GM10266 (cell line): ENCODE results near the gene CACNA2D4.

ENCODE experiments used
- DNase-seq: peaks from one replicate; pipeline ENCODE4 v3.0.0; 2012; ENCODE audit errors: extremely low spot score
- TF ChIP-seq, protein P1 (sequence below): IDR thresholded peaks from 2 replicates; pipeline ENCODE4 v1.5.1; 2012; ENCODE audit warnings: mild to moderate bottlenecking, low read depth; ENCODE audit not compliant: control insufficient read depth, insufficient read depth; ENCODE audit errors: missing control alignments

Gene CACNA2D4

GRCh38 chr12:1928439-1929121 is 10.1 kb upstream of the CACNA2D4 start:
- DNase-seq = no peak
- TF ChIP-seq, protein P1, sequence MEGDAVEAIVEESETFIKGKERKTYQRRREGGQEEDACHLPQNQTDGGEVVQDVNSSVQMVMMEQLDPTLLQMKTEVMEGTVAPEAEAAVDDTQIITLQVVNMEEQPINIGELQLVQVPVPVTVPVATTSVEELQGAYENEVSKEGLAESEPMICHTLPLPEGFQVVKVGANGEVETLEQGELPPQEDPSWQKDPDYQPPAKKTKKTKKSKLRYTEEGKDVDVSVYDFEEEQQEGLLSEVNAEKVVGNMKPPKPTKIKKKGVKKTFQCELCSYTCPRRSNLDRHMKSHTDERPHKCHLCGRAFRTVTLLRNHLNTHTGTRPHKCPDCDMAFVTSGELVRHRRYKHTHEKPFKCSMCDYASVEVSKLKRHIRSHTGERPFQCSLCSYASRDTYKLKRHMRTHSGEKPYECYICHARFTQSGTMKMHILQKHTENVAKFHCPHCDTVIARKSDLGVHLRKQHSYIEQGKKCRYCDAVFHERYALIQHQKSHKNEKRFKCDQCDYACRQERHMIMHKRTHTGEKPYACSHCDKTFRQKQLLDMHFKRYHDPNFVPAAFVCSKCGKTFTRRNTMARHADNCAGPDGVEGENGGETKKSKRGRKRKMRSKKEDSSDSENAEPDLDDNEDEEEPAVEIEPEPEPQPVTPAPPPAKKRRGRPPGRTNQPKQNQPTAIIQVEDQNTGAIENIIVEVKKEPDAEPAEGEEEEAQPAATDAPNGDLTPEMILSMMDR = no peak

GRCh38 chr12:1927751-1928351 is 9.4 kb upstream of the CACNA2D4 start:
- no peak for DNase-seq
- TF ChIP-seq, protein P1 = no peak

DNA sequence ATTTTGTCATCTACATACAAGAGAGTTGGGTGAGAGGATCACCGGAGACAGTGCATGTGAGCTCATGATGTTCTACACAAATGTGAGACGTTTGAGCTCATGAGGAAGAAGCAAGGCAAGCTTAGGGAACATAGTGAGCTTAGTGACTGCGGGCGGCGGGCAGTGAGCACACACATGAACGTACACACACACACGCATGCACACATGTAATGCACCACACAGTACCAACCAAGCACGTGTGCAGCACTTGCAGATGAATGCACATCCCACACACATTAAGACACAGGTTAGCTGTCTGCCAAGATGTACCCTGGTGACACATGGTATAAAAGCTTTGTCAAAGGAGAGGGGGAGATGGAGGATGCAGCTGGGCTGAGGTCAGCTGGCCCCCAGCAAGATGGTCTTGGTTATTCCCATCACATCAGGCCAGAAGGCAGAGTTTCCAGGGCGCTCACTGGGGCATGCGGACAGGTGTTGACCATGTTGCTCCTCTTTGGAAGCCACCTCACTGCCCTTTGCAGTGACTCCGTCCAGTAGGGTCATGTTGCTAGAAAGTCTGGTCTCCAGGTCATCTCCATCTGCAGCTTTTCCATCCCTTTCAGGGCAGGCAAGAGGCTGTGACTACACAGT is 8.7 kb upstream of the CACNA2D4 start:
- TF ChIP-seq, protein P1 = no peak
- DNase-seq = no peak

GRCh38 chr12:1926251-1926657 is 7.8 kb upstream of the CACNA2D4 start:
- TF ChIP-seq, protein P1 = no peak
- DNase-seq = no peak

DNA sequence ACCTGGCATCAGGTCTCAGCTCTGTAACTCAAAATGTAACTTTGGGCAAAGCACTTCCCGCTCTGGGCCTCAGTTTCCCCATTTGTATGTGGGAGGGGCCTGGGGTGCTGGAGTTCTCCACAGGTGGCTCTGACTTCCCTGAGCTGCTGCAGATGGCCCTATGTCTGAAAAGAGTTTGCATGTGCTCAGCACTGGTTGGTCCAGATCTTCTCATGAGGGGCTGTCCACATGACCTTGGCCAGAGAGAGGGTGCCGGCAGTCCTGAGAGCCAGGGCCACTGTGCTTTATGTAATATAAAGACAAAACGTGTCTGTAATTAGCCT is 7.2 kb upstream of the CACNA2D4 start:
- no peak for DNase-seq
- TF ChIP-seq, protein P1 = no peak

GRCh38 chr12:1924996-1925683 is 6.7 kb upstream of the CACNA2D4 start:
- no peak for DNase-seq
- TF ChIP-seq, protein P1 = no peak
